Activated naive CD4-positive, alpha-beta T cell treated with anti-CD3 and anti-CD28 coated beads, Interleukin-2, amount 50 U/mL, for 24 hours (primary cell): Measurements from ENCODE around the gene CEACAM1.
"Not testable (repeated sequence)": the region's sequence is repeated elsewhere in the genome, so short reads cannot be mapped to it uniquely, and the experiment has no call there.

Source experiments
- H3K27ac Mint-ChIP-seq: one replicate; pipeline ENCODE4 v1.8.0; 2021; ENCODE audit warnings: mild to moderate bottlenecking, mixed read lengths
- H3K27me3 Mint-ChIP-seq: one replicate; pipeline ENCODE4 v1.8.0; 2021; ENCODE audit warnings: mixed read lengths
- H3K36me3 Mint-ChIP-seq: one replicate; pipeline ENCODE4 v1.8.0; 2021; ENCODE audit warnings: mixed read lengths
- H3K4me1 Mint-ChIP-seq: one replicate; pipeline ENCODE4 v1.8.0; 2021; ENCODE audit warnings: mixed read lengths
- H3K4me3 Mint-ChIP-seq: one replicate; pipeline ENCODE4 v1.8.0; 2021; ENCODE audit warnings: mild to moderate bottlenecking, mixed read lengths
- H3K9me3 Mint-ChIP-seq: one replicate; pipeline ENCODE4 v1.8.0; 2021; ENCODE audit warnings: mixed read lengths

CEACAM1 gene

GRCh38 chr19:42531313-42531712, 3.0 kb upstream of the CEACAM1 start:
- no peak overlapping the region for H3K27ac Mint-ChIP-seq
- H3K9me3 Mint-ChIP-seq: no peaks in the 10 kb centered on the region
- no peaks in the 10 kb centered on the region for H3K27me3 Mint-ChIP-seq
- H3K4me3 Mint-ChIP-seq: no peak overlapping the region
- H3K4me1 Mint-ChIP-seq: peaks cover 33% of the 10 kb centered on the region
- no peaks in the 10 kb centered on the region for H3K36me3 Mint-ChIP-seq

DNA sequence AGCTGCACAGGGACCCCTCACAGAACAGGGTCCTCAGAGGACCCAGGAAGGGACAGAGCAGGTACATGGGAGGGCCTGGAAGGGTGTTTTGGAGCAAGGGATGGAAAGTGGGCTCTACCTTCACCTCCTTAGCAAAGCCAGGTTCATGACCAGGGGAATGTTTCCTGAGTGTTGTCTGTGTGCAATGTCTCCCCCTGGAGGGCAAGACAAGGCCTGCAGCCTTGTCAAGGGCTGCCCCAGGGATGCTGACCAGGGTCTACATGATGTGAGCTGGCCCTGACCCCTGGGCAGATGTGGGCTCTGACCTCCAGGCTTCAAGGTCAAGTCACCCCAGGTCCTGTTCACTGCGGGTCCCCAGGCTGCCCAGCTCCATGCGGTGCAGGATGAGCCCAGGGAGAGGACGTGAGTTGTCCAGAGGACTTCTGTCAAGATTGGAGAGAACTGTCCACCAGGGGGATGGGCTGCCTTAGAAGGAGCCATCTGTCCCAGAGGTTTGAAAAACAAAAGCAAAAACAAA, 1.0 kb upstream of the CEACAM1 start:
- Mint-ChIP-seq H3K9me3 (no peaks in the 10 kb centered on the region), H3K4me3 (peak overlapping the region; percentile 79), H3K27me3 (no peaks in the 10 kb centered on the region), H3K36me3 (no peaks in the 10 kb centered on the region), H3K4me1 (peaks cover 45% of the 10 kb centered on the region), H3K27ac (no peak overlapping the region)

GRCh38 chr19:42524943-42525342, 3.3 kb downstream of the CEACAM1 start:
- H3K9me3 Mint-ChIP-seq: no peaks in the 10 kb centered on the region

DNA sequence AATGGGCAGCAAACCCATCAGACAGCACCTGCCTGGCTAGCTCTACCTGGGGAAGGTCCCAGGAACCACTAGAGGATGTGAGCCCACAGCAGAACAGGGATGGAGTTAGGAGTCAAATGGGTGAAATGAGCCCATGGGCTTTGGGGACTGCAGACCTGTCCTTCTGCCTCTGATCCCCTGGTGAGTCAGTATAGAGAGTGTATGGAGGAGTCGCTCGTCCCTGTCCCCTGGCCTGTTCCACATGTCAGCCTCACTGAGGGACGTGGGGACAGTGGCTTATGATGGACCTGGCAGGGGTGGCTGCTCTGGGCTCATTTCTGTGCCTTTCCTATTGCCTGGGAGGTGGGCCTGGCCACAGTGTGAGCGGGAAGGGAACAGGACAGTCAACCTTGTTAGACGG, 4.0 kb downstream of the CEACAM1 start:
- Mint-ChIP-seq H3K27me3 (no peaks in the 10 kb centered on the region), H3K4me1 (peaks cover 48% of the 10 kb centered on the region), H3K36me3 (peaks cover 4% of the 10 kb centered on the region), H3K9me3 (no peaks in the 10 kb centered on the region), H3K4me3 (no peak overlapping the region), H3K27ac (no peak overlapping the region)

More at GRCh38 chr19:42524943-42525342, 3.3 kb downstream of the CEACAM1 start:
- H3K36me3 Mint-ChIP-seq: peaks cover 4% of the 10 kb centered on the region
- H3K4me1 Mint-ChIP-seq: peaks cover 54% of the 10 kb centered on the region
- H3K27me3 Mint-ChIP-seq: no peaks in the 10 kb centered on the region
- no peak overlapping the region for H3K27ac Mint-ChIP-seq
- H3K4me3 Mint-ChIP-seq: no peak overlapping the region

- not testable (repeated sequence) for H3K36me3 Mint-ChIP-seq, H3K4me3 Mint-ChIP-seq, H3K27me3 Mint-ChIP-seq, H3K27ac Mint-ChIP-seq, H3K9me3 Mint-ChIP-seq
- H3K4me1 Mint-ChIP-seq: peaks cover 29% of the 10 kb centered on the region
Observed at GRCh38 chr19:42522262-42522661, 6.0 kb downstream of the CEACAM1 start.

DNA sequence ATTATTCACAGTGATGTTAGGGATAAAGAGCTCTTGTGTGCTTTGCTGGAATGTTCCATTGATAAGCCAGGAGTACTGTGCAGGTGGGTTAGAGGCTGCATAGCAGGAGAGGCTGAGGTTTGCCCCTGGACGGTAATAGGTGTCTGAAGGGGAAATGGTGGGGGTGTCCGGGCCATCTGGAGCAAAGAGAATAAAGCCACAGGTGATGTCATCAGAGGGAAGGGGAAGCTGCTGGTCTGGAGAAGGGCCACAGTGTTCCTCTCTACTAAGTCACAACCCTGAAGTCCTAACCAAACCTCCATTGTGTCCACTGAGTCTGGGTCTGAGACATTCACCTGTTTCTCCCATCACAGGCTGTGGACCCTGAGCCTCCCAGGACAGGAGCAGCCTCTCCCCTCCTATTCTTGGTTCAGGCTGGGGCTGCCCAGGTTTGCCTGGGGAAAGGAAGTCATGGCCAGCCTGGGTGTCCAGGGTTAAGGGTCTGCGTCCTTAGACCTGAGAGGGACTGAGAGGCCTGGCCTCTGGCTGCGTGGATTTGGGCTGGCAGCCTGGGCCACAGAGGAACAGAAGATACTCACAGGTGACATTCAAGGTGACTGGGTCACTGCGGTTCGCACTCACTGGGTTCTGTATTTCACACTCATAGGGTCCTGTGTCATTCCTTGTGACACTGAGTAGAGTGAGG, 6.8 kb downstream of the CEACAM1 start:
- H3K36me3 Mint-ChIP-seq: peaks cover 4% of the 10 kb centered on the region
- H3K27me3 Mint-ChIP-seq: no peaks in the 10 kb centered on the region
- H3K9me3 Mint-ChIP-seq: no peaks in the 10 kb centered on the region
- H3K4me1 Mint-ChIP-seq: peaks cover 22% of the 10 kb centered on the region
- H3K4me3 Mint-ChIP-seq: no peak overlapping the region
- H3K27ac Mint-ChIP-seq: no peak overlapping the region

DNA sequence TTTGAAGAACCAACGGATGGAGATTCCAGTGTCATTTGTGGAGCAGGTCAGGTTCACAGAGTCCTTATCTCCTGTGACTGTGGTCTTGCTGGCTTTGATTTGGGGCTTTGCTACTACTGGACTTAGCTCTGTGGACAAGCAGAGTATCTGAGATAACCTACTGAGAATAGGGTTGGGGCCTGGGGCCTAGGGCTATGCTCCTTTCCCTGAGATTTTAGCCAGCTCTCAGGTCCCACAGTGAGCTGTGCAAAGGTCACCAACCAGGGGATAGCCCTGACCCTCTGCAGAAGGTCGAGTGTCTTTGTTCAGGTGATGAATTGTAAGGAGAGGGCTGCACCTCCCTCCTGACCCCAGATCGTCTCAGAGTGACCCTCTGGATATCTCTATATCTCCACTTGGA, 9.2 kb downstream of the CEACAM1 start:
- H3K36me3 Mint-ChIP-seq: peaks cover 4% of the 10 kb centered on the region

GRCh38 chr19:42516771-42517170, 11.5 kb downstream of the CEACAM1 start:
- Mint-ChIP-seq H3K9me3 (no peaks in the 10 kb centered on the region), H3K4me3 (no peak overlapping the region), H3K27ac (no peak overlapping the region), H3K4me1 (peaks cover 17% of the 10 kb centered on the region), H3K36me3 (peaks cover 8% of the 10 kb centered on the region), H3K27me3 (no peaks in the 10 kb centered on the region)

More for the DNA sequence above, 9.2 kb downstream of the CEACAM1 start:
- Mint-ChIP-seq H3K4me3 (no peak overlapping the region), H3K27ac (no peak overlapping the region), H3K9me3 (no peaks in the 10 kb centered on the region), H3K4me1 (peaks cover 7% of the 10 kb centered on the region), H3K27me3 (no peaks in the 10 kb centered on the region)

- H3K9me3 Mint-ChIP-seq: no peaks in the 10 kb centered on the region
- peaks cover 20% of the 10 kb centered on the region for H3K4me1 Mint-ChIP-seq
- H3K4me3 Mint-ChIP-seq: no peak overlapping the region
- peaks cover 7% of the 10 kb centered on the region for H3K36me3 Mint-ChIP-seq
- H3K27me3 Mint-ChIP-seq: no peaks in the 10 kb centered on the region
- H3K27ac Mint-ChIP-seq: no peak overlapping the region
Observed at GRCh38 chr19:42515241-42515832, 12.9 kb downstream of the CEACAM1 start.

DNA sequence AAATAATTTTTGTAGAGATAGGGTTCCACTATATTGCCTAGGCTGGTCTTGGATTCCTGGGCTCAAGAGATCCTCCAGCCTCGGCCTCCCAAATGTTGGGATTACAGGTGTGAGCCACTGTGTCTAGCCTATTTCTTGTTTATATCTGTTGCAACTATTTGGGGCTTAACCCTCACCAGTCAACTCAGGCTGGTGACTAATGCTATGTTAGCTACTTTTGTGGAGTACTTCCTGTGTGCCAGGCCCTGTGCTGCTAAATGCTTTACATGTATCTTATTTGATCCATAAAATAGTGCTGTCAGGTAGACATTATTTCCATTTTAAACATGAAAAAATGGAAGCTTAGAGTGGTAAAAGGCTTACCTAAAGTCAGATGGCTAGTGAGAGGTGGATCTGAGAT, 13.8 kb downstream of the CEACAM1 start:
- no peaks in the 10 kb centered on the region for H3K27me3 Mint-ChIP-seq
- no peak overlapping the region for H3K4me3 Mint-ChIP-seq
- peaks cover 20% of the 10 kb centered on the region for H3K4me1 Mint-ChIP-seq
- no peaks in the 10 kb centered on the region for H3K9me3 Mint-ChIP-seq
- no peak overlapping the region for H3K27ac Mint-ChIP-seq
- H3K36me3 Mint-ChIP-seq: peaks cover 7% of the 10 kb centered on the region

- Mint-ChIP-seq H3K27me3 (no peaks in the 10 kb centered on the region), H3K4me1 (peaks cover 20% of the 10 kb centered on the region), H3K9me3 (no peaks in the 10 kb centered on the region), H3K27ac (no peak overlapping the region), H3K4me3 (peak overlapping the region; percentile 27), H3K36me3 (peaks cover 7% of the 10 kb centered on the region)
Observed at GRCh38 chr19:42512743-42513304, 15.5 kb downstream of the CEACAM1 start.

DNA sequence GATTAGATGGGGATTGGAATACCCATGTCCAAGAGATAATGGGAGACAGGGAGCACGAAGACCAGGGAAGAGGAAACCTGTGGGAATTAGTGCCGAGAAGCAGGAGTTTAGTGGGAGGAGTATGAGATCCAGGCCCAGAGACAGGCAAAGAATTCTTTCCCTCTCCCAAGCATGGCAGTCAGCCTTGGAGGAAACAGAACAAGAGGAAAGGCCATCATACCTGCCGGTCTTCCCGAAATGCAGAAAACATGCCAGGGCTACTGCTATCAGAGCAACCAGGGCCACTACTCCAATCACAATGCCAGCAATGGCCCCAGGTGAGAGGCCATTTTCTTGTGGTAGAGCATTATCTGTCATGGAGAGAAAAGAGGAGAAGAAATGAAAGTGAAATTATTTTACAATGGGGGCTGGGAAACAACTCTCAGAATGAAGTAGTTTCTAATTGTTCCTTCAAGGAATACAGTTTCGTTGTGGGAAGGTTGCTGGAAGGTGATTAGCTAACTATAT, 16.1 kb downstream of the CEACAM1 start:
- no peaks in the 10 kb centered on the region for H3K9me3 Mint-ChIP-seq
- H3K4me1 Mint-ChIP-seq: peaks cover 20% of the 10 kb centered on the region
- no peak overlapping the region for H3K4me3 Mint-ChIP-seq
- H3K36me3 Mint-ChIP-seq: peaks cover 7% of the 10 kb centered on the region
- peak overlapping the region; percentile 64 for H3K27ac Mint-ChIP-seq
- no peaks in the 10 kb centered on the region for H3K27me3 Mint-ChIP-seq

GRCh38 chr19:42511340-42511739, 16.9 kb downstream of the CEACAM1 start:
- no peak overlapping the region for H3K4me3 Mint-ChIP-seq
- H3K27ac Mint-ChIP-seq: no peak overlapping the region
- no peaks in the 10 kb centered on the region for H3K9me3 Mint-ChIP-seq
- peaks cover 7% of the 10 kb centered on the region for H3K36me3 Mint-ChIP-seq
- H3K27me3 Mint-ChIP-seq: no peaks in the 10 kb centered on the region
- H3K4me1 Mint-ChIP-seq: peaks cover 21% of the 10 kb centered on the region

DNA sequence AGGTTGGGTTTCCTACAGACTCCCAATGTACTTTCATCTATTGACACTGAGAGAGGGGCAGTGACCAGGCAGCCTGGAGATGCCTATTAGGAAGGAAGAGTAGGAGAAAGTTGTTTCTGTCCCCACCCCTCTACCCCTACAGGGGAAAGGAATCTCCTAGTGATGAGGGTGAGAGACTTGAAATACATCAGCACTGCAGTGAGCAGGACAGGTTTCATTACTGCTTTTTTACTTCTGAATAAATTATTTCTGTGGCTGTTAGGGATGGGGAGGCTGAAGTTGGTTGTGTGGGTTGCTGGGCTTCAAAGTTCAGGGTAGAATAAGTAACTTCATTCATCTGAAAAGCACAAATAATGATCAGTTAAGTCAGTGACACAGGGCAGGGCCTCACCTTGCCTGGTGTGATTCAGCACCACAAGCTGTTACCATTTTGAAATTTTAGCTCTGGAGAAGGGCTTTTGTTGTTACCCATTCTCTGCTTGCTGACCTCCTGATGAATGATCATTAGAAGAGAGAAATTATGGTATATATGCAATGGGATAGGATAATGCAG, 19.3 kb downstream of the CEACAM1 start:
- H3K4me1 Mint-ChIP-seq: peaks cover 28% of the 10 kb centered on the region
- no peak overlapping the region for H3K27ac Mint-ChIP-seq
- no peak overlapping the region for H3K4me3 Mint-ChIP-seq
- no peaks in the 10 kb centered on the region for H3K9me3 Mint-ChIP-seq
- H3K36me3 Mint-ChIP-seq: peaks cover 7% of the 10 kb centered on the region
- no peaks in the 10 kb centered on the region for H3K27me3 Mint-ChIP-seq

GRCh38 chr19:42505066-42505465, 23.2 kb downstream of the CEACAM1 start:
- H3K36me3 Mint-ChIP-seq: no peaks in the 10 kb centered on the region
- H3K27ac Mint-ChIP-seq: no peak overlapping the region

DNA sequence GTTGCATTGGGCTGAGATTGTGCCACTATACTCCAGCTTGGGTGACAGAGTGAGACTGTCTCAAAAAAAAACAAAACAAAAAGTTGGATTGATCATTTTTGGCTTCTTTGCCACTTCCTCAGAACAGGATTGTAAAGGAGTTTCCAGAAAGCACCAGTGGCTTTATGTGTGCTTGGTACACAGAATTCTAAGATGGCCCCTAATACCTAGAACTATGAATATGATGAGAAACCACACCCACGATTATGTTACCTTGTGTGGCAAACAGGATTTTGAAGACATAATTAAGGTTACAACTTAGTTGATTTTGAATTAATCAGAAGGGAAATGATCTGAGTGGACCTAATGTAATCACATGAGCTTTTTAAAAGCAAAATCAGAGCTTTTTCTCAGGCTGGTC, 26.5 kb downstream of the CEACAM1 start:
- Mint-ChIP-seq H3K4me1 (peaks cover 12% of the 10 kb centered on the region), H3K9me3 (no peaks in the 10 kb centered on the region), H3K27me3 (no peaks in the 10 kb centered on the region), H3K4me3 (no peak overlapping the region), H3K27ac (no peak overlapping the region), H3K36me3 (no peaks in the 10 kb centered on the region)

More at GRCh38 chr19:42505066-42505465, 23.2 kb downstream of the CEACAM1 start:
- peaks cover 12% of the 10 kb centered on the region for H3K4me1 Mint-ChIP-seq
- no peaks in the 10 kb centered on the region for H3K9me3 Mint-ChIP-seq
- no peak overlapping the region for H3K4me3 Mint-ChIP-seq
- H3K27me3 Mint-ChIP-seq: no peaks in the 10 kb centered on the region
